HepG2 (cell line): ENCODE data around the gene ID3. TPM values are rescaled to one million over a fixed set of nuclear protein-coding genes. Genes with fewer than 3 reads are reported as not detected.

ENCODE experiments used
- BCL3 ChIP-seq: sonication (generic); formaldehyde crosslinking; IDR thresholded peaks from 2 replicates; pipeline ENCODE4 v1.5.1; 2020; ENCODE audit warnings: mild to moderate bottlenecking, missing genetic modification reagents, moderate library complexity
- CREB1 ChIP-seq, 2 experiments: fragments of 450-650 bp in 1 of 2; IDR thresholded peaks; 2 replicates each; pipeline ENCODE4 v1.6.1; 2016 to 2017; ENCODE audit warnings: control low read depth in 1 of 2, mild to moderate bottlenecking in 1 of 2, missing compliant biosample characterization in 1 of 2, missing genetic modification characterization in 1 of 2
- FOXC1 ChIP-seq: sonication (generic); formaldehyde crosslinking; IDR thresholded peaks from 2 replicates; pipeline ENCODE4 v1.8.0; 2022; ENCODE audit warnings: mild to moderate bottlenecking, missing genetic modification reagents, borderline replicate concordance
- KMT2B ChIP-seq: IDR thresholded peaks from 2 replicates; pipeline ENCODE4 v1.6.1; 2016; ENCODE audit warnings: missing genetic modification reagents, missing compliant biosample characterization
- NKX3-1 ChIP-seq: sonication (generic); formaldehyde crosslinking; IDR thresholded peaks from 2 replicates; pipeline ENCODE4 v1.5.0; 2020; ENCODE audit warnings: missing genetic modification reagents
- ONECUT2 ChIP-seq: sonication (generic); formaldehyde crosslinking; IDR thresholded peaks from 2 replicates; pipeline ENCODE4 v1.4.0; 2020; ENCODE audit warnings: missing genetic modification reagents
- PRDM10 ChIP-seq: sonication (generic); formaldehyde crosslinking; IDR thresholded peaks from 2 replicates; pipeline ENCODE4 v1.4.0; 2020; ENCODE audit warnings: low read depth, missing genetic modification reagents
- RFX1 ChIP-seq: fragments of 450-650 bp; IDR thresholded peaks from 2 replicates; pipeline ENCODE4 v1.6.1; 2017
- SRSF9 ChIP-seq: fragments of 200-400 bp; formaldehyde crosslinking; IDR thresholded peaks from 2 replicates; pipeline ENCODE4 v1.6.1; 2018; ENCODE audit warnings: borderline replicate concordance, mild to moderate bottlenecking, low read depth, low read length; ENCODE audit not compliant: insufficient read depth, poor library complexity, severe bottlenecking
- ZFP41 ChIP-seq: sonication (generic); formaldehyde crosslinking; IDR thresholded peaks from 2 replicates; pipeline ENCODE4 v1.4.0; 2020; ENCODE audit warnings: mild to moderate bottlenecking, missing genetic modification reagents, borderline replicate concordance
- ZNF121 ChIP-seq: sonication (generic); formaldehyde crosslinking; IDR thresholded peaks from 2 replicates; pipeline ENCODE4 v1.5.0; 2020; ENCODE audit warnings: mild to moderate bottlenecking, missing genetic modification reagents
- ZNF253 ChIP-seq: sonication (generic); formaldehyde crosslinking; IDR thresholded peaks from 2 replicates; pipeline ENCODE4 v1.8.0; 2022; ENCODE audit warnings: mild to moderate bottlenecking, missing genetic modification reagents, borderline replicate concordance
- ZNF280D ChIP-seq: sonication (generic); formaldehyde crosslinking; IDR thresholded peaks from 2 replicates; pipeline ENCODE4 v1.5.1; 2020; ENCODE audit warnings: mild to moderate bottlenecking, missing genetic modification reagents
- ZNF282 ChIP-seq: fragments of 450-650 bp; IDR thresholded peaks from 2 replicates; pipeline ENCODE4 v1.6.1; 2018; ENCODE audit not compliant: partially characterized antibody
- ZNF3 ChIP-seq: IDR thresholded peaks from 2 replicates; pipeline ENCODE4 v1.7.0; 2017; ENCODE audit warnings: inconsistent platforms
- ZNF496 ChIP-seq: sonication (generic); formaldehyde crosslinking; IDR thresholded peaks from 2 replicates; pipeline ENCODE4 v1.8.1; 2023; ENCODE audit warnings: mild to moderate bottlenecking, moderate library complexity, missing genetic modification reagents; ENCODE audit not compliant: insufficient replicate concordance
- ZNF652 ChIP-seq: IDR thresholded peaks from 2 replicates; pipeline ENCODE4 v1.6.1; 2016; ENCODE audit warnings: low read depth, borderline replicate concordance
- ZXDC ChIP-seq: sonication (generic); formaldehyde crosslinking; IDR thresholded peaks from 2 replicates; pipeline ENCODE4 v1.5.0; 2020; ENCODE audit warnings: mild to moderate bottlenecking, missing genetic modification reagents
- polyA plus RNA-seq, 8 experiments: library from polyadenylated mRNA; depleted of rRNA in 3 of 8; stranded (reverse) in 7 of 8; unstranded in 1 of 8; fragments of >200 nt; fragmentation: Illumina TruSeq in 4 of 8; extraction: Trizol in 4 of 8; gene quantifications; 2 replicates each; pipeline versions ENCODE4 v1.2.1 to v1.2.3, GENCODE V29; 2011 to 2016; ENCODE audit warnings: low read depth in 4 of 8, missing spikeins in 1 of 8, mixed read lengths in 1 of 8; ENCODE audit not compliant: insufficient read depth in 1 of 8
- total RNA-seq, 5 experiments: library from RNA; depleted of rRNA; stranded (reverse); fragments of >200 nt; fragmentation: Illumina TruSeq; extraction: Trizol; gene quantifications; 2 replicates each; pipeline ENCODE4 v1.2.3, GENCODE V29; 2016; ENCODE audit warnings: low read depth in 1 of 5

ID3 gene
- total and polyA plus RNA-seq, 2 of the 13 experiments (the other 11 are each of a cell fraction or from before 2014, with no cell fraction given) = 64.8 to 115 TPM

GRCh38 chr1:23530747-23531561 is 28.3 kb downstream of the ID3 start, which contains the start of gene E2F2 (continued):
- TF ChIP-seq ZXDC (CRISPR knock-in tag) (0 out of 2 replicates have a peak, but pooled peaks have one; percentile 45), ZNF3 (CRISPR knock-in tag) (no peak), ONECUT2 (no peak), ZNF253 (CRISPR knock-in tag) (peak; percentile 56; the same call in 1 of the 2 replicates), ZFP41 (CRISPR knock-in tag) (no peak), SRSF9 (no peak), RFX1 (no peak), PRDM10 (no peak), ZNF280D (no peak), KMT2B (0 out of 2 replicates have a peak, but pooled peaks have one; percentile 67), BCL3 (CRISPR knock-in tag) (no peak), ZNF282 (no peak), ZNF121 (CRISPR knock-in tag) (no peak), CREB1 (IDR thresholded peaks at IDR 0.05) (no peak), CREB1 (CRISPR knock-in tag; IDR thresholded peaks at IDR 0.05) (peak; percentile 47; the same call in 1 of the 2 replicates), NKX3-1 (CRISPR knock-in tag) (no peak), FOXC1 (CRISPR knock-in tag) (no peak; the same call in 1 of the 2 replicates), ZNF652 (CRISPR knock-in tag) (no peak), ZNF496 (CRISPR knock-in tag) (no peak)
